ENCODE measurements around the gene MYOM3.

DNA sequence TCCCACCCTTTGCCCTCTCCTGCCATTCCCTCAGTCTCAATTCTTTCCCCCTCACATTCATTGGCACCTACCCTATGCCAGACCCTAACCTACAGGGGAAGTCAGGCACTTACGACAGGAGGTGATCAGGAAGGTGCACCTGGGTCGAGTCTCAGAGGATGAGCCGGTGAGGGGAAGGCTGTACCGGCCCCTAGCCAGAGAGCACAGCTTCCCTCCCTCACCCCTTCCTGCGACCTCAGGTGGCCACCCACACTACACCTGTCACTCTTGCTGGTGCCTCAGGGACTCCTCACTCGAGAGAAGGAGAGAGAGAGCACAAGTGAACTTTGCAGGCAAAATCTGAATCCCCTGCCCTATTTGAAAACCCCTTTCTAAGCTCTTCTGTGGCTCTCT, 1.7 kb upstream of the MYOM3 start:
- TF ChIP-seq, protein P1, sequence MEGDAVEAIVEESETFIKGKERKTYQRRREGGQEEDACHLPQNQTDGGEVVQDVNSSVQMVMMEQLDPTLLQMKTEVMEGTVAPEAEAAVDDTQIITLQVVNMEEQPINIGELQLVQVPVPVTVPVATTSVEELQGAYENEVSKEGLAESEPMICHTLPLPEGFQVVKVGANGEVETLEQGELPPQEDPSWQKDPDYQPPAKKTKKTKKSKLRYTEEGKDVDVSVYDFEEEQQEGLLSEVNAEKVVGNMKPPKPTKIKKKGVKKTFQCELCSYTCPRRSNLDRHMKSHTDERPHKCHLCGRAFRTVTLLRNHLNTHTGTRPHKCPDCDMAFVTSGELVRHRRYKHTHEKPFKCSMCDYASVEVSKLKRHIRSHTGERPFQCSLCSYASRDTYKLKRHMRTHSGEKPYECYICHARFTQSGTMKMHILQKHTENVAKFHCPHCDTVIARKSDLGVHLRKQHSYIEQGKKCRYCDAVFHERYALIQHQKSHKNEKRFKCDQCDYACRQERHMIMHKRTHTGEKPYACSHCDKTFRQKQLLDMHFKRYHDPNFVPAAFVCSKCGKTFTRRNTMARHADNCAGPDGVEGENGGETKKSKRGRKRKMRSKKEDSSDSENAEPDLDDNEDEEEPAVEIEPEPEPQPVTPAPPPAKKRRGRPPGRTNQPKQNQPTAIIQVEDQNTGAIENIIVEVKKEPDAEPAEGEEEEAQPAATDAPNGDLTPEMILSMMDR (IDR thresholded peaks at IDR 0.05) = no peak
- TF ChIP-seq ZFX (IDR thresholded peaks at IDR 0.05; ENCODE audit: borderline replicate concordance) = no peak
